Muscle of back (tissue), 10 donors: ENCODE data around the gene C19orf44. TPM values are rescaled to one million over a fixed set of nuclear protein-coding genes. Genes with fewer than 3 reads are reported as not detected.

Experiments
- polyA plus RNA-seq, 10 donors: library from polyadenylated mRNA; unstranded; fragments of 120-200 nt; gene quantifications; one replicate each; pipeline ENCODE4 v1.2.1, GENCODE V29; 2013; ENCODE audit not compliant: insufficient read length in 10 of 10

C19orf44 gene
- polyA plus RNA-seq, 10 donors: 5.8 to 8.9 (median 7.3) TPM

Other genes with a start within 250 kb of the C19orf44 start
- gene KLF2, start 171.6 kb upstream of the C19orf44 start, polyA plus RNA-seq: 10 to 100 TPM; 35.8 to 91.6 (median 66.7) TPM
- 10 to 100 TPM; 20.2 to 22.8 (median 22.0) TPM for gene EPS15L1, start 24.4 kb upstream of the C19orf44 start, polyA plus RNA-seq
- under 1 TPM in 1 of 10 donors, not detected in 9; 0.12 TPM for gene CALR3, start 227 bp upstream of the C19orf44 start, polyA plus RNA-seq
- gene CHERP, start 46.0 kb downstream of the C19orf44 start, polyA plus RNA-seq: 10 to 100 TPM; 24.0 to 36.3 (median 30.6) TPM
- 10 to 100 TPM; 25.9 to 32.6 (median 29.9) TPM for gene SLC35E1, start 76.0 kb downstream of the C19orf44 start, polyA plus RNA-seq
- gene MED26, start 131.8 kb downstream of the C19orf44 start, polyA plus RNA-seq: 1 to 10 TPM; 4.5 to 6.8 (median 6.0) TPM
- 10 to 100 TPM; 44.8 to 68.8 (median 50.3) TPM for gene SMIM7, start 163.8 kb downstream of the C19orf44 start, polyA plus RNA-seq
- 100 to 1,000 TPM in 7 of 10 donors, 10 to 100 TPM in 3; 66.0 to 164 (median 113) TPM for gene TMEM38A, start 164.7 kb downstream of the C19orf44 start, polyA plus RNA-seq
- under 1 TPM; 0.03 to 0.20 (median 0.05) TPM for gene NWD1, start 223.5 kb downstream of the C19orf44 start, polyA plus RNA-seq